Stimulated activated CD8-positive, alpha-beta memory T cell treated with anti-CD3 and anti-CD28 coated beads, Interleukin-7, amount 100 ng/mL, for 1 hour (primary cell): ENCODE results near the gene RAB18.
"Not testable (repeated sequence)": the region's sequence is repeated elsewhere in the genome, so short reads cannot be mapped to it uniquely, and the experiment has no call there.

ENCODE experiments used
- DNase-seq, 2 donors: peaks; one replicate each; pipeline ENCODE4 v3.0.0-alpha.2; 2020; ENCODE audit warnings: low read depth in 2 of 2

RAB18 gene

DNA sequence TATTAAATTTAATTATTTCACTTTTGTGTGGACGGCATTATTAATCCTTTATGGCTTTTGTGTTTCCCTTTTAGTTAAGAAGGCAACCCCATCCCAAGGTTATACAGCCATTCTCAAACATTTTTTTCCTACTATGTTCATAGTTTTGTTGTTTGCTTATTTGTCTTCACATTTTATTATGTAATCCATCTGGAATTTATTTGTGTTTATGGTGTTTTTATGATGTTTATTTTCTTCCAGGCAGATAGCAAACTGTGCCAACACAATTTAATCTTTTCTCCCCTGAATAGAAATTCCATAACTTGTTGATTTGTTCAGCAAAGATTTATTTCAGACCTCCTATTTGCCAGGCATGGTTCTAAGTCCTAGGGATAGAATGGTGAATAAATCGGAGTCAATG lies 42.9 kb downstream of the RAB18 start:
- DNase-seq: no peak

DNA sequence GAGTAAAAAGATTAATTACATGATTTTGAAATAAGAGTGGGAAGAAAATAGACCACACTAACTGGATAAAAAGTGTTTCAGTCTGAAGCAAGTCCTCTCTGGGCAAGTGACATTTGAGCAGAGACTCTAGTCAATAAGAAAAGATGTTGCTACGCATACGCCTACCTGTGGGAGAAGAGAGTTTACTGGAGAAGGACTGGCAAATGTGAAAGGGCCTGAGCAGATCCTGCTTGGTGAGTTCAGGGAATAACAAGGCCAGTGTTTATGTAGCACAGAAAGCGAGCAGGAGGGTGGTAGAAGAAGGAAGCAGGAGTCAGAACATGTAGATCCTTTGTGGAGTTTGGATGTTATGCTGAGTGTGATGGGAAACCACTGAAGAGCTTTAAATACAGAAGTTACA lies 43.4 kb downstream of the RAB18 start:
- no peak for DNase-seq

DNA sequence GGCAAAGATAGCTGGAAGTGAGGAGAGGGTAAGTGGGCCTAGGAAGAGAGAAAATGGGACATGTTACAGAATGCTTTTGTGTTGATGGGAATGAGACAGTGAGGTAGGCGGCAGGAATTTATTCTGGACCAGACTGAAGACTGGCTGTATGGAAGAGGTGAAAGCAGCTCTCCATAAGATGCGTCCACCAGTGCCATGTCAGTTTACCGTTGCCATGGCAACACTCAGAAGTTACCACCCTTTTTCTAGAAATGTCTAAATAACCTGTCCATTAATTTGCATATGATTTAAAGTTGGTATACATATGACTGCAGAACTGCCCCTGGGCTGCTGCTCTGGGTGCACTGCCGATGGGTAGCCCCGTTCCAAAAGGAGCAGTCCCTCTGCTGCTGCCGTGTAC lies 46.7 kb downstream of the RAB18 start:
- no peak for DNase-seq

DNA sequence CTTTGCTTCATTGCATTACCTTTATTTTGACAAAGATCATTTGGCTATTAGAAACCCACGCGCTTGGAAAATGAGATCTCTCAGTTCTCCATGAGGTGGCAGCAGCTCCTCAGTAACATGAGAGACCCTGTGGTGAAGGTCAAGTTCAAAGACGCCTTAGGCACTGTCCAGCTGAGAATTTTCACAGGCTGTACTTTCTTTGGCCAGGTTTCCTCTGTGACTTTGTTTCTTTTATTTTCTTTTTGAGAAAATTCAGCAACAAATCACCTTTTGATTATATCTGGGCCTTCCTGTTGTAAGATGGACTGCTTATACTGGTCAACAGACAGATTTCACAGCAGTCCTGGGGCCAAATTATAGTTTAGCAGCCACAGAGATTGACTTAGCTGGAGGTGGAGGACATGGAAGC lies 54.5 kb downstream of the RAB18 start:
- no peak for DNase-seq

DNA sequence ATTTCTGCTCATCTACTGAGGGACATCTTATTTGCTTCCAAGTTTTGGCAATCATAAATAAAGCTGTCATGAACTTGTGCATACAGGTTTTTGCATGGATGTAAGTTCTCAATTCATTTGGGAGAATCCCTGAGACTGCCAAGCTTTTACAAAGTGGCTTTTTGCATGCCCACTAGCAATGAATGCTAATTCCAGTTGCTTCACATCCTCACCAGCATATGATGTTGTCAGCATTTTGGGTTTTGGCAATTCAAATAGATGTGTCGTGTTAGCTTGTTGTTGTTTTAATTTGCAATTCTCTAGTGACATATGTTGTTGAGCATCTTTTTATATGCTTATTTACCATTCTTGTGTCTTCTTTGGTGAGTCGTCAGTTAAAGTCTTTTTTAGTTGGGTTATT lies 57.2 kb downstream of the RAB18 start:
- no peak for DNase-seq

DNA sequence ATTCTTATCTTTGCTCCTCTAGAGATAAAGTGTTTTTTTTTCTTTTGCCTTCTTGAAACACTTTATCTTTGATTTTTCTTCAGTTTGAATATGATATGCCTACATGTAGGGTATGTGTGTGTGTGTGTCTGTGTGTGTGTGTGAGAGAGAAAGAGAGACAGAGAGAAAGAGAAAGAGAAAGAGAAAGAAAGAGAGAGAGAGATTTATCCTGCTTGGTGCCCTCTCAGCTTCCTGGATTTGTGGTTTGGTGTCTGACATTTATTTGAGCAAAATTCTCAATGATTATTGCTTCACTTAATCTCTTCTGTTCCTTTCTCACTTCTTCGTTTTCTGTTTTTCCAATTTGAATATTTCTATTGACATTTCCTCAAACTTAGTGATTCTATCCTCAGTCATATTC lies 60.3 kb downstream of the RAB18 start:
- no peak for DNase-seq

DNA sequence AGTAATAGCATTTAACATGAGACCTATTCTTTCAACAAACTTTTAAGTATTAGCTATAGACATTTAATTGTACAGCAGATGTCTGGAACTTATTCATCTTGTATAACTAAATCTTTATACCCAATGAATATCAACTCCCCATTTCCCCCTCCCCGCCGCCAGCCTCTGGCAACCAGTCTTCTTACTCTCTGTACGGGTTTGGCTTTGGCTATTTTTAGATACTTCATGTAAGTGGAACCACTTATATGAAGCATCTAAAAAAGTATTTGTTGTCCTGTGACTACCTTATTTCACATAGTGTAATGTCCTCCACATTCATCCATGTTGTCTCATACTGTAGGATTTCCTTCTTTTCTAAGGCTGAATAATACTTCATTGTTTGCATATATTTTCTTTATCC lies 60.8 kb downstream of the RAB18 start:
- no peak for DNase-seq

DNA sequence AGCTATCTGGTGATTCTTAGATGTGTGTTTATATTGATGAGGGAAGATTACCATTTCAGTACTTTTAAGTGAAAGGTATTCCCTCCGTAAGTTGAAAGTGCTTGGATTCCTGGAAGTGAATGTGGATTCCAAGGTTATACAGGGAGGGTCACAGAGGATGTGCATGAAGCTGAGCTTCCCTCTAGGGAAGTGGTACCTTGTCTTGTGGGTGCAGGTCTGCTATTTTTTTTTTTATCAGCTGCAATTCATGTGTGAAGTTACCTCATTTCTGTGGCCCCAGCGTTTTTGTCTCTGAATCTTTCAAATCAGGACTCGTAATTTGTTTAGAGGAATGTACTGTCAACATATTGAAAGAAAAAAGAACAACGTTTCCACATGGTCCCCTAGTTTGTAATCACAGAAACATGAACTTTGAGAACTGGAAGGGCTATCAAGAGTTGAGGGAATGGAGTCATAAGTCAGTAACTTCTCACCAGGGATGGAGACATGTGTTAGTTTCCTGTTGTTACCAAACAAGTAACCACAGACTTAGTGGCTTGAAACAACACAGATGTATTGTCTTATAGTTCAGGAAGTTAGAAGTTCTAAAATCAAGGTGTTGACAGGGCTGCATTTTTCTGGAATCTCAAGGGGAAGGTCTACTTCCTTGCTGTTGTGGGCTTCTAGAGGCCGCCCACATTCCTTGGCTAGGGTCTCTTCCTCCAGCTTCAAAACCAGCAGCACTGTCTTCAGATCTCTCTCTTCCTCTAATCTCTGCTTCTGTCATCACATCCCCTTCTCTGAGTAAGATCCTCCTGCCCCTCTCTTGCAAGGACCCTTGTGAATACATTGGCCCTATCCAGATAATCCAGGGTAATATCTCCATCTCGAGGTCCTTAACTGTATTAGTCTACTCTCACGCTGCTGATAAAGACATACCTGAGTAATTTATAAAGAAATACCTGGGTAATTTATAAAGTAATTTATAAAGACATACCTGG lies 64.4 kb downstream of the RAB18 start:
- DNase-seq: no peak

DNA sequence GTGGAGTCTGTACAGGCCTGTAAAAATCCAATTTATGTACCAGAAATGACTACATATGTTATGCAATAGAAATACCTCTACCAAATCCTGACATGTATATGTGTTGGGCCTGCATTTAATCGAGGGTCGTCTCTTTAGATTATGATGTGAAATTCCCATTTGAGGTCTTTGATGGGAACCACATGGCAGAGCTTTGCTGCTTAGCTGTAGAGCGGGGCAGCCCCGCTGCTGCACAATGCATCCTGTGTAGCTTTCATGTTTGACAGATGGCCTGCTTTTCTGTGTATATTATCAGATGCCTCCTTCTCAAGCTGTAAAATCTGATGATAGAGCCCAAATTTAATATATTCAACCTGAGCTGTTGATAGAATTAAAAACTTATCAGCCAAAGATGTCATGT lies 65.8 kb downstream of the RAB18 start:
- no peak for DNase-seq

DNA sequence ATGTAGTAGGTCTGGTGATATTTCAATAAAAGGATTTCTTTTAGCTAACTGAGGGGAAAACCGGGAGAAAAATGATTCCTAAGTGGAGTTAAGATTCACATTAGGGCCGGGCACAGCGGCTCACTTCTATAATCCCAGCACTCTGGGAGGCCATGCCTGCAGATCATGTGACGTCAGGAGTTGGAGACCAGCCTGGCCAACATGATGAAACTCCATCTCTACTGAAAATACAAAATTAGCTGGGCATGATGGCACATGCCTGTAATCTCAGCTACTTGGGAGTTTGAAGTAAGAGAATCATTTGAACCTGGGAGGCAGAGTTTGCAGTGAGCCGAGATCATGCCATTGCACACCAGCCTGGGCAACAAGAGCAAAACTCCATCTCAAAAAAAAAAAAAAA lies 72.9 kb downstream of the RAB18 start:
- not testable (repeated sequence) for DNase-seq

DNA sequence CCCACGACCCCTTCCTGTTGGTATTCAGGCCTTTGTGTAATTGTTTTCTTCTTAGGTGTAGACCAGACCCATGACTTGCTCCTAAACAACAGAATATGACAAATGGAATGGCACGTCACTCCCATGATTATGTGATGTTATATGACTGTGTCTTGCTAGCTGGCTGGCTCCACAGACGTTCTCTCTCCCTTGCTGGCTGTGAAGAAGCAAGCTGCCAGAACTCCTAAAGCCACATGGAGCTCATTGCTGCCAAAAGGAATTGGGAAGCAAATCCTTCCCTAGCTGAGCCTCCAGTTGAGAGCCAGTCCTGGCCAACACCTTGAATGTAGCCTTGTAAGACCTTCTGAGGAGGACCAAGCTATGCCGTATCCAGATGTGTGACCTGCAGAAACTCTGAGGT lies 74.2 kb downstream of the RAB18 start:
- no peak for DNase-seq

DNA sequence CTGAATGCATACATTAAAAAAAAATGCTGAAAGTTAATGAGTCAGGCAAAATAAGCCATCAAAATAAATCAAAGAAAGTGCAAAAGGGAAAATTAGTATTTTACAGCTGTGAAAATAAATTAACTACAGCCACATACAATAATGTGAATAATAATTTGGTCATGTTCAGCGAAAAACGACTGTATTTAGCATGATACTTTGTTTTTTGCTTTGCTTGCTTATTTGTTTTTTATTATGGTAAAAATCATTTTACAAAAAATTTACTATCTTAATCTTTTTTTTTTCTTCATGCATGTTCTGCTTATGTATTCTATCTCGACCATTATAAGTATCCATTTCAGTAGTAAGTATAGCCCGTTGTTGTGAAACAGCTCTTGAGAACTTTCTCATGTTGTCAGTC lies 77.1 kb downstream of the RAB18 start:
- DNase-seq: no peak

DNA sequence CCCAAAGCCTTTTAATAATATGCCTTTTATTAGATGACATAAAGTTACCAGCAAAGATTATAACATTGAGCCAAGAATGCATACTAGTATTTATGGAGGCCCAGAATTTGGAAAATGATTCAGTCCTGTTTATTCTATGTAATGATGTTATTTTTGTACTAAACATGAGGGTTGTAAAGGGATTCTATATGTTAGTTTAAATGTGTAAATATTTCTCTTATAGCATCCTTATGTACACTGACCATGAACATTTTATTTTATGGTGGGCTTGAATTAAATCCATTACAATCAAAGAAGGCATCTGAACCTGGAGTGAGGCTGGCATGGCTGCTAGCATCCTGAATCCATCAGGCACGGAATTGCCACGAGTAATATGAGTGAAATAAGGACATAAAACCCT lies 80.2 kb downstream of the RAB18 start:
- no peak for DNase-seq
